ENCODE results near the gene RELN. TPM values are rescaled to one million over a fixed set of nuclear protein-coding genes. Genes with fewer than 3 reads are reported as not detected.

The RELN gene
- total and polyA plus RNA-seq, 2 donors from 2014 or later = 0.95 to 5.4 TPM

GRCh38 chr7:103766660-103767059 lies 222.8 kb downstream of the RELN start:
- H3K27ac ChIP-seq (ENCODE audit: low read depth in 2 of 2, low read length in 2 of 2) = no peak overlapping the region
- H3K9ac ChIP-seq (ENCODE audit: low read length in 3 of 3) = no peak overlapping the region
- no peaks in the 10 kb centered on the region for H3K4me1 ChIP-seq (ENCODE audit: control insufficient read depth in 2 of 3, insufficient read depth in 2 of 3, low read depth in 1 of 3, low read length in 3 of 3)
- FAIRE-seq = no peak
- no peaks in the 10 kb centered on the region for H3K9me3 ChIP-seq (ENCODE audit: control insufficient read depth in 2 of 3, insufficient read depth in 1 of 3, low read length in 3 of 3)
- H3K36me3 ChIP-seq (ENCODE audit: control insufficient read depth in 2 of 3, insufficient read depth in 3 of 3, low read length in 3 of 3) = no peaks in the 10 kb centered on the region
- DNase-seq = peak in 1 of 5 donors; percentile 20
- H3K4me3 ChIP-seq (ENCODE audit: low read length in 3 of 3) = no peak overlapping the region
- H3K27me3 ChIP-seq (ENCODE audit: control insufficient read depth, insufficient read depth, low read length) = no peaks in the 10 kb centered on the region
- intact Hi-C loops (cut with DNase I) = no loop called here
- no peak for TF ChIP-seq CTCF (IDR thresholded peaks at IDR 0.05; ENCODE audit: borderline replicate concordance, extremely low read depth, insufficient read depth)

GRCh38 chr7:103765901-103766300 lies 223.6 kb downstream of the RELN start:
- no peak overlapping the region for H3K4me3 ChIP-seq (ENCODE audit: low read length in 3 of 3)
- no peaks in the 10 kb centered on the region for H3K4me1 ChIP-seq (ENCODE audit: control insufficient read depth in 2 of 3, insufficient read depth in 2 of 3, low read depth in 1 of 3, low read length in 3 of 3)
- FAIRE-seq = no peak
- intact Hi-C loops (cut with DNase I) = no loop called here
- no peak overlapping the region for H3K27ac ChIP-seq (ENCODE audit: low read depth in 2 of 2, low read length in 2 of 2)
- H3K9ac ChIP-seq (ENCODE audit: low read length in 3 of 3) = no peak overlapping the region
- TF ChIP-seq CTCF (IDR thresholded peaks at IDR 0.05; ENCODE audit: borderline replicate concordance, extremely low read depth, insufficient read depth) = no peak
- no peaks in the 10 kb centered on the region for H3K9me3 ChIP-seq (ENCODE audit: control insufficient read depth in 2 of 3, insufficient read depth in 1 of 3, low read length in 3 of 3)
- no peaks in the 10 kb centered on the region for H3K27me3 ChIP-seq (ENCODE audit: control insufficient read depth, insufficient read depth, low read length)
- no peak for DNase-seq
- H3K36me3 ChIP-seq (ENCODE audit: control insufficient read depth in 2 of 3, insufficient read depth in 3 of 3, low read length in 3 of 3) = no peaks in the 10 kb centered on the region

DNA sequence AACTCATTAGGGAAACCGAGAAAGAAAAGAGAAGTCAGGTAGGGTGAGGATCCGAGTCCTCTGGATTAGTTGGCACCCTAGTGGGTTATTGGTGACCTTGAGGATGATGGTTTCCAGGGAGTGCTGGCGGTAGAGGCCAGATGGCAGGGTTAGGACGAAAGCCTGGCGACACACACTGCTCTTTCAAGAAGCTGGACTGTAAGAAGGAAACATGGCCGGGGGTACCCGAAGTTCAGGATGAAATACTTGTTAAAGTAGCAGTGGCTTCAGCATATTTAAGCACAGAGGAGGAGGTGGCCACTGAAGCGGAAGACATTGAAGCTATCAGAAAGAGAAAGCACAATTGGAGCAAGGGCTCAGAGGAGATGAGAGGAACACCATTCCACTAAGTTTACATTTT lies 224.6 kb downstream of the RELN start:
- DNase-seq = no peak
- no peak overlapping the region for H3K9ac ChIP-seq (ENCODE audit: low read length in 3 of 3)
- TF ChIP-seq CTCF (IDR thresholded peaks at IDR 0.05; ENCODE audit: borderline replicate concordance, extremely low read depth, insufficient read depth) = no peak

DNA sequence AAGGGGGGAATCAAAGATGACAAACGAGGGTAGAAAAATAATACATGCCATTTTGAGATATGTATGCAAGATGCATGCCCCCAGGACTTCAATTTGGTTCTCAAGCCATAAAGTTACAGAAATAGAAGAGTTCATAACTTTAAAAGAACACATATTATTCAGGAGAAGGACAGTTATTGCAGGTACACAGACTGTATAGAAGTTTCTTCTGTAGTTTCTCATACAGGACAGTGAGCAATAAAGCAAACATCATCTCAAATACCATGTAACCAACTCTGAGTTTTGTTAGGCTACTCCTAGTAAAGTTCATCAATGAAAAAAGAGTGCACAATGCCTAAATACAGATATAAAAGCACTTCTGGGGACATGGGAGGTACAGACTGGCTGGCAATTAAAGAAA lies 226.6 kb downstream of the RELN start:
- no peak for FAIRE-seq
- Histone ChIP-seq H3K27me3 (ENCODE audit: control insufficient read depth, insufficient read depth, low read length) (no peaks in the 10 kb centered on the region), H3K4me3 (ENCODE audit: low read length in 3 of 3) (no peak overlapping the region), H3K36me3 (ENCODE audit: control insufficient read depth in 2 of 3, insufficient read depth in 3 of 3, low read length in 3 of 3) (no peaks in the 10 kb centered on the region), H3K4me1 (ENCODE audit: control insufficient read depth in 2 of 3, insufficient read depth in 2 of 3, low read depth in 1 of 3, low read length in 3 of 3) (no peaks in the 10 kb centered on the region), H3K27ac (ENCODE audit: low read depth in 2 of 2, low read length in 2 of 2) (no peak overlapping the region), H3K9me3 (ENCODE audit: control insufficient read depth in 2 of 3, insufficient read depth in 1 of 3, low read length in 3 of 3) (no peaks in the 10 kb centered on the region), H3K9ac (ENCODE audit: low read length in 3 of 3) (no peak overlapping the region)
- TF ChIP-seq CTCF (IDR thresholded peaks at IDR 0.05; ENCODE audit: borderline replicate concordance, extremely low read depth, insufficient read depth) = no peak
- intact Hi-C loops (cut with DNase I) = no loop called here
- no peak for DNase-seq

More for the DNA sequence above, 224.6 kb downstream of the RELN start:
- no peak overlapping the region for H3K4me3 ChIP-seq (ENCODE audit: low read length in 3 of 3)
- intact Hi-C loops (cut with DNase I) = no loop called here
- FAIRE-seq = no peak
- no peaks in the 10 kb centered on the region for H3K4me1 ChIP-seq (ENCODE audit: control insufficient read depth in 2 of 3, insufficient read depth in 2 of 3, low read depth in 1 of 3, low read length in 3 of 3)
- H3K27me3 ChIP-seq (ENCODE audit: control insufficient read depth, insufficient read depth, low read length) = no peaks in the 10 kb centered on the region
- no peaks in the 10 kb centered on the region for H3K9me3 ChIP-seq (ENCODE audit: control insufficient read depth in 2 of 3, insufficient read depth in 1 of 3, low read length in 3 of 3)
- H3K27ac ChIP-seq (ENCODE audit: low read depth in 2 of 2, low read length in 2 of 2) = no peak overlapping the region
- no peaks in the 10 kb centered on the region for H3K36me3 ChIP-seq (ENCODE audit: control insufficient read depth in 2 of 3, insufficient read depth in 3 of 3, low read length in 3 of 3)
